ENCODE measurements around the gene DPP6. TPM values are rescaled to one million over a fixed set of nuclear protein-coding genes. Genes with fewer than 3 reads are reported as not detected.

DPP6 gene
- total and polyA plus RNA-seq, 2 experiments from 2014 or later, result not detected

DNA sequence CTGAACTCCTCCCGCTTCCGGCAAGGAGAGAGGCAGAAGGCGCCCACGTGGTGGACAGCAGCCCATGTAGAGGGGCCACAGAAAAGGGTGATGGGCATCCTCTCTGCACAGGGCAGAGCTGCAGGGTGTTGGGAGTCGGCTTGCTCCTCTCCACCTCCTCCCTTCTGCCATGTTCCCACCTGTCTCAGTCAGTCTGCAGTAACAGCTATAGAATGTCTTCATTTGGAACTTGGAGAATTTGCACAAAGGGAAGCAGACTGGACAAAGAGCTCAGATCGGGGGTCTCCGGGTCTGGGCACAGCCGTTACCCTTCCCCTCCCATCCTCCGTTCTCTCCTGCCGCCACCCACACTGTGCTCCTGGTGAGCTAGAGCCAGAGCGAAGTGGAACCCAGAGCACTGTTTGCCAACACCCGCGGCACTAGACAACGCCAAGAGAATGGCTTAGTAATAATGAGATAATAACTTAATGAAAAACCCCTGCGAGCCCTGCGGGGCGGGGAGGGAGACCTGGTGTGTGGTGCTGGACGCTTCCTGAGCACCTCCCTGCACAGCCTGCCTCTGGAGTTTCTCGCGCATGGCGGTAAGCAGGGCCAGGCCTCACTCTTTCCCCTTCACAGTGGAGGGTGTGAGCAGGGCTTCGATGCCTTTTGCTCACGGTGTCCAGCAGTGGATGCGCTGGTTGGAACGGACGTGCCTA lies 696.0 kb downstream of the DPP6 start:
- H3K27me3 Mint-ChIP-seq (ENCODE audit: insufficient read depth, low read depth, poor library complexity), result peaks cover 7% of the 10 kb centered on the region
- no peak overlapping the region for H3K4me2 ChIP-seq
- no peaks in the 10 kb centered on the region for H3K79me2 ChIP-seq (replicated peaks; ENCODE audit: insufficient read depth)
- H3K27ac ChIP-seq (ENCODE audit: low read depth), result no peak overlapping the region
- peaks cover 15% of the 10 kb centered on the region for H3K4me1 Mint-ChIP-seq
- ATAC-seq, result no peak
- no peaks in the 10 kb centered on the region for H3F3A ChIP-seq (replicated peaks; ENCODE audit: low read depth)
- H2AFZ ChIP-seq, result no peak overlapping the region
- TF ChIP-seq, protein P1, sequence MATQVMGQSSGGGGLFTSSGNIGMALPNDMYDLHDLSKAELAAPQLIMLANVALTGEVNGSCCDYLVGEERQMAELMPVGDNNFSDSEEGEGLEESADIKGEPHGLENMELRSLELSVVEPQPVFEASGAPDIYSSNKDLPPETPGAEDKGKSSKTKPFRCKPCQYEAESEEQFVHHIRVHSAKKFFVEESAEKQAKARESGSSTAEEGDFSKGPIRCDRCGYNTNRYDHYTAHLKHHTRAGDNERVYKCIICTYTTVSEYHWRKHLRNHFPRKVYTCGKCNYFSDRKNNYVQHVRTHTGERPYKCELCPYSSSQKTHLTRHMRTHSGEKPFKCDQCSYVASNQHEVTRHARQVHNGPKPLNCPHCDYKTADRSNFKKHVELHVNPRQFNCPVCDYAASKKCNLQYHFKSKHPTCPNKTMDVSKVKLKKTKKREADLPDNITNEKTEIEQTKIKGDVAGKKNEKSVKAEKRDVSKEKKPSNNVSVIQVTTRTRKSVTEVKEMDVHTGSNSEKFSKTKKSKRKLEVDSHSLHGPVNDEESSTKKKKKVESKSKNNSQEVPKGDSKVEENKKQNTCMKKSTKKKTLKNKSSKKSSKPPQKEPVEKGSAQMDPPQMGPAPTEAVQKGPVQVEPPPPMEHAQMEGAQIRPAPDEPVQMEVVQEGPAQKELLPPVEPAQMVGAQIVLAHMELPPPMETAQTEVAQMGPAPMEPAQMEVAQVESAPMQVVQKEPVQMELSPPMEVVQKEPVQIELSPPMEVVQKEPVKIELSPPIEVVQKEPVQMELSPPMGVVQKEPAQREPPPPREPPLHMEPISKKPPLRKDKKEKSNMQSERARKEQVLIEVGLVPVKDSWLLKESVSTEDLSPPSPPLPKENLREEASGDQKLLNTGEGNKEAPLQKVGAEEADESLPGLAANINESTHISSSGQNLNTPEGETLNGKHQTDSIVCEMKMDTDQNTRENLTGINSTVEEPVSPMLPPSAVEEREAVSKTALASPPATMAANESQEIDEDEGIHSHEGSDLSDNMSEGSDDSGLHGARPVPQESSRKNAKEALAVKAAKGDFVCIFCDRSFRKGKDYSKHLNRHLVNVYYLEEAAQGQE (IDR thresholded peaks at IDR 0.05; ENCODE audit: unreplicated experiment), result no peak
- TF ChIP-seq STAT1 (IDR thresholded peaks at IDR 0.05; ENCODE audit: unreplicated experiment) (no peak), ZNF331 (CRISPR knock-in tag; IDR thresholded peaks at IDR 0.05; ENCODE audit: low read depth) (no peak), POLR2AphosphoS5 (IDR thresholded peaks at IDR 0.05; ENCODE audit: low read depth) (no peak), EZH2 (IDR thresholded peaks at IDR 0.05; ENCODE audit: low read depth, unreplicated experiment) (no peak), ZNF114 (CRISPR knock-in tag; IDR thresholded peaks at IDR 0.05) (no peak), NANOG (IDR thresholded peaks at IDR 0.05; ENCODE audit: borderline replicate concordance) (no peak), CREB1 (CRISPR knock-in tag; IDR thresholded peaks at IDR 0.05; ENCODE audit: low read depth) (no peak), EZH2phosphoT487 (IDR thresholded peaks at IDR 0.05; ENCODE audit: unreplicated experiment) (no peak), JUNB (IDR thresholded peaks at IDR 0.05; ENCODE audit: unreplicated experiment) (no peak)
- TF ChIP-seq, protein P2, sequence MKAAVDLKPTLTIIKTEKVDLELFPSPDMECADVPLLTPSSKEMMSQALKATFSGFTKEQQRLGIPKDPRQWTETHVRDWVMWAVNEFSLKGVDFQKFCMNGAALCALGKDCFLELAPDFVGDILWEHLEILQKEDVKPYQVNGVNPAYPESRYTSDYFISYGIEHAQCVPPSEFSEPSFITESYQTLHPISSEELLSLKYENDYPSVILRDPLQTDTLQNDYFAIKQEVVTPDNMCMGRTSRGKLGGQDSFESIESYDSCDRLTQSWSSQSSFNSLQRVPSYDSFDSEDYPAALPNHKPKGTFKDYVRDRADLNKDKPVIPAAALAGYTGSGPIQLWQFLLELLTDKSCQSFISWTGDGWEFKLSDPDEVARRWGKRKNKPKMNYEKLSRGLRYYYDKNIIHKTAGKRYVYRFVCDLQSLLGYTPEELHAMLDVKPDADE (IDR thresholded peaks at IDR 0.05), result no peak
- TF ChIP-seq, protein P3, sequence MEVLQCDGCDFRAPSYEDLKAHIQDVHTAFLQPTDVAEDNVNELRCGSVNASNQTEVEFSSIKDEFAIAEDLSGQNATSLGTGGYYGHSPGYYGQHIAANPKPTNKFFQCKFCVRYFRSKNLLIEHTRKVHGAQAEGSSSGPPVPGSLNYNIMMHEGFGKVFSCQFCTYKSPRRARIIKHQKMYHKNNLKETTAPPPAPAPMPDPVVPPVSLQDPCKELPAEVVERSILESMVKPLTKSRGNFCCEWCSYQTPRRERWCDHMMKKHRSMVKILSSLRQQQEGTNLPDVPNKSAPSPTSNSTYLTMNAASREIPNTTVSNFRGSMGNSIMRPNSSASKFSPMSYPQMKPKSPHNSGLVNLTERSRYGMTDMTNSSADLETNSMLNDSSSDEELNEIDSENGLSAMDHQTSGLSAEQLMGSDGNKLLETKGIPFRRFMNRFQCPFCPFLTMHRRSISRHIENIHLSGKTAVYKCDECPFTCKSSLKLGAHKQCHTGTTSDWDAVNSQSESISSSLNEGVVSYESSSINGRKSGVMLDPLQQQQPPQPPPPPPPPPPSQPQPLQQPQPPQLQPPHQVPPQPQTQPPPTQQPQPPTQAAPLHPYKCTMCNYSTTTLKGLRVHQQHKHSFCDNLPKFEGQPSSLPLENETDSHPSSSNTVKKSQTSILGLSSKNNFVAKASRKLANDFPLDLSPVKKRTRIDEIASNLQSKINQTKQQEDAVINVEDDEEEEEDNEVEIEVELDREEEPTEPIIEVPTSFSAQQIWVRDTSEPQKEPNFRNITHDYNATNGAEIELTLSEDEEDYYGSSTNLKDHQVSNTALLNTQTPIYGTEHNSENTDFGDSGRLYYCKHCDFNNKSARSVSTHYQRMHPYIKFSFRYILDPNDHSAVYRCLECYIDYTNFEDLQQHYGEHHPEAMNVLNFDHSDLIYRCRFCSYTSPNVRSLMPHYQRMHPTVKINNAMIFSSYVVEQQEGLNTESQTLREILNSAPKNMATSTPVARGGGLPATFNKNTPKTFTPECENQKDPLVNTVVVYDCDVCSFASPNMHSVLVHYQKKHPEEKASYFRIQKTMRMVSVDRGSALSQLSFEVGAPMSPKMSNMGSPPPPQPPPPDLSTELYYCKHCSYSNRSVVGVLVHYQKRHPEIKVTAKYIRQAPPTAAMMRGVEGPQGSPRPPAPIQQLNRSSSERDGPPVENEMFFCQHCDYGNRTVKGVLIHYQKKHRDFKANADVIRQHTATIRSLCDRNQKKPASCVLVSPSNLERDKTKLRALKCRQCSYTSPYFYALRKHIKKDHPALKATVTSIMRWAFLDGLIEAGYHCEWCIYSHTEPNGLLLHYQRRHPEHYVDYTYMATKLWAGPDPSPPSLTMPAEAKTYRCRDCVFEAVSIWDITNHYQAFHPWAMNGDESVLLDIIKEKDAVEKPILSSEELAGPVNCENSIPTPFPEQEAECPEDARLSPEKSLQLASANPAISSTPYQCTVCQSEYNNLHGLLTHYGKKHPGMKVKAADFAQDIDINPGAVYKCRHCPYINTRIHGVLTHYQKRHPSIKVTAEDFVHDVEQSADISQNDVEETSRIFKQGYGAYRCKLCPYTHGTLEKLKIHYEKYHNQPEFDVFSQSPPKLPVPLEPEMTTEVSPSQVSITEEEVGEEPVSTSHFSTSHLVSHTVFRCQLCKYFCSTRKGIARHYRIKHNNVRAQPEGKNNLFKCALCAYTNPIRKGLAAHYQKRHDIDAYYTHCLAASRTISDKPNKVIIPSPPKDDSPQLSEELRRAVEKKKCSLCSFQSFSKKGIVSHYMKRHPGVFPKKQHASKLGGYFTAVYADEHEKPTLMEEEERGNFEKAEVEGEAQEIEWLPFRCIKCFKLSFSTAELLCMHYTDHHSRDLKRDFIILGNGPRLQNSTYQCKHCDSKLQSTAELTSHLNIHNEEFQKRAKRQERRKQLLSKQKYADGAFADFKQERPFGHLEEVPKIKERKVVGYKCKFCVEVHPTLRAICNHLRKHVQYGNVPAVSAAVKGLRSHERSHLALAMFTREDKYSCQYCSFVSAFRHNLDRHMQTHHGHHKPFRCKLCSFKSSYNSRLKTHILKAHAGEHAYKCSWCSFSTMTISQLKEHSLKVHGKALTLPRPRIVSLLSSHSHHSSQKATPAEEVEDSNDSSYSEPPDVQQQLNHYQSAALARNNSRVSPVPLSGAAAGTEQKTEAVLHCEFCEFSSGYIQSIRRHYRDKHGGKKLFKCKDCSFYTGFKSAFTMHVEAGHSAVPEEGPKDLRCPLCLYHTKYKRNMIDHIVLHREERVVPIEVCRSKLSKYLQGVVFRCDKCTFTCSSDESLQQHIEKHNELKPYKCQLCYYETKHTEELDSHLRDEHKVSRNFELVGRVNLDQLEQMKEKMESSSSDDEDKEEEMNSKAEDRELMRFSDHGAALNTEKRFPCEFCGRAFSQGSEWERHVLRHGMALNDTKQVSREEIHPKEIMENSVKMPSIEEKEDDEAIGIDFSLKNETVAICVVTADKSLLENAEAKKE (CRISPR knock-in tag; IDR thresholded peaks at IDR 0.05), result no peak
- TF ChIP-seq, protein P4, sequence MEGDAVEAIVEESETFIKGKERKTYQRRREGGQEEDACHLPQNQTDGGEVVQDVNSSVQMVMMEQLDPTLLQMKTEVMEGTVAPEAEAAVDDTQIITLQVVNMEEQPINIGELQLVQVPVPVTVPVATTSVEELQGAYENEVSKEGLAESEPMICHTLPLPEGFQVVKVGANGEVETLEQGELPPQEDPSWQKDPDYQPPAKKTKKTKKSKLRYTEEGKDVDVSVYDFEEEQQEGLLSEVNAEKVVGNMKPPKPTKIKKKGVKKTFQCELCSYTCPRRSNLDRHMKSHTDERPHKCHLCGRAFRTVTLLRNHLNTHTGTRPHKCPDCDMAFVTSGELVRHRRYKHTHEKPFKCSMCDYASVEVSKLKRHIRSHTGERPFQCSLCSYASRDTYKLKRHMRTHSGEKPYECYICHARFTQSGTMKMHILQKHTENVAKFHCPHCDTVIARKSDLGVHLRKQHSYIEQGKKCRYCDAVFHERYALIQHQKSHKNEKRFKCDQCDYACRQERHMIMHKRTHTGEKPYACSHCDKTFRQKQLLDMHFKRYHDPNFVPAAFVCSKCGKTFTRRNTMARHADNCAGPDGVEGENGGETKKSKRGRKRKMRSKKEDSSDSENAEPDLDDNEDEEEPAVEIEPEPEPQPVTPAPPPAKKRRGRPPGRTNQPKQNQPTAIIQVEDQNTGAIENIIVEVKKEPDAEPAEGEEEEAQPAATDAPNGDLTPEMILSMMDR (conservative IDR thresholded peaks at IDR 0.05; ENCODE audit: low read depth in 2 of 2), result no peak
- H3K4me3 Mint-ChIP-seq, result no peak overlapping the region
- no peak for DNase-seq (ENCODE audit: low spot score)
- no peaks in the 10 kb centered on the region for H4K20me1 ChIP-seq (replicated peaks; ENCODE audit: insufficient read depth)
- no peaks in the 10 kb centered on the region for H3K9me2 ChIP-seq (ENCODE audit: insufficient read depth)
- no peak overlapping the region for H3K4me3 ChIP-seq
- no peaks in the 10 kb centered on the region for H3K4me1 ChIP-seq (ENCODE audit: insufficient read depth)
- H3K27ac Mint-ChIP-seq, result no peak overlapping the region
- no peaks in the 10 kb centered on the region for H3K36me3 Mint-ChIP-seq (ENCODE audit: low read depth)
- H3K27me3 ChIP-seq (ENCODE audit: insufficient read depth), result no peaks in the 10 kb centered on the region
- no peaks in the 10 kb centered on the region for H3K36me3 ChIP-seq (ENCODE audit: insufficient read depth)
- no peaks in the 10 kb centered on the region; the same call in 2 of the 3 replicates for H3K9me3 Mint-ChIP-seq
